ENCODE measurements around the gene MALT1.

MALT1 gene

GRCh38 chr18:58784601-58785137 is 113.4 kb downstream of the MALT1 start:
- DNase-seq (ENCODE audit: extremely low spot score): no peak
- no peak for TF ChIP-seq CTCF (IDR thresholded peaks at IDR 0.05; ENCODE audit: control extremely low read depth, extremely low read depth, low read depth, missing control alignments)
- ChIA-PET POLR2A (no interaction called here), CTCF (interaction anchor here (5.2 to 21.1 kb wide), 3 partner anchors 18 to 286 kb away, joined by 40 to 371 read pairs (median 169); no protein-coding TSS in a partner anchor)

GRCh38 chr18:58785171-58785805 is 114.0 kb downstream of the MALT1 start:
- POLR2A ChIA-PET: no interaction called here
- no peak for DNase-seq (ENCODE audit: extremely low spot score)
- CTCF ChIA-PET: interaction anchor here (1.5 to 21.1 kb wide), 3 partner anchors 19 to 298 kb away, joined by 3 to 371 read pairs (median 169); no protein-coding TSS in a partner anchor
- TF ChIP-seq CTCF (IDR thresholded peaks at IDR 0.05; ENCODE audit: control extremely low read depth, extremely low read depth, low read depth, missing control alignments): no peak

- ChIA-PET POLR2A (no interaction called here), CTCF (interaction anchor here (0.8 to 21.1 kb wide), 5 partner anchors 12 to 297 kb away, joined by 3 to 371 read pairs (median 4); no protein-coding TSS in a partner anchor)
- DNase-seq (ENCODE audit: extremely low spot score): no peak
- TF ChIP-seq CTCF (IDR thresholded peaks at IDR 0.05; ENCODE audit: control extremely low read depth, extremely low read depth, low read depth, missing control alignments): no peak
These were observed 114.6 kb downstream of the MALT1 start for GRCh38 chr18:58785870-58786269.

GRCh38 chr18:58787536-58788149 is 116.4 kb downstream of the MALT1 start:
- CTCF ChIA-PET: interaction anchor here (0.7 to 13.2 kb wide), 3 partner anchors 21 to 297 kb away, joined by 3 to 169 read pairs (median 3); no protein-coding TSS in a partner anchor
- DNase-seq (ENCODE audit: extremely low spot score): no peak
- TF ChIP-seq CTCF (IDR thresholded peaks at IDR 0.05; ENCODE audit: control extremely low read depth, extremely low read depth, low read depth, missing control alignments): no peak
- POLR2A ChIA-PET: no interaction called here

- no peak for DNase-seq (ENCODE audit: extremely low spot score)
- ChIA-PET CTCF (interaction anchor here (0.9 to 1.7 kb wide), 3 partner anchors 24 to 284 kb away, joined by 3 to 4 read pairs (median 3); no protein-coding TSS in a partner anchor), POLR2A (no interaction called here)
- no peak for TF ChIP-seq CTCF (IDR thresholded peaks at IDR 0.05; ENCODE audit: control extremely low read depth, extremely low read depth, low read depth, missing control alignments)
These were observed 117.2 kb downstream of the MALT1 start for GRCh38 chr18:58788470-58788869.

GRCh38 chr18:58788971-58789875 is 118.0 kb downstream of the MALT1 start:
- TF ChIP-seq CTCF (IDR thresholded peaks at IDR 0.05; ENCODE audit: control extremely low read depth, extremely low read depth, low read depth, missing control alignments): no peak
- POLR2A ChIA-PET: no interaction called here
- CTCF ChIA-PET: interaction anchor here (0.7 to 1.7 kb wide), 5 partner anchors 19 to 284 kb away, joined by 3 to 4 read pairs (median 3); no protein-coding TSS in a partner anchor
- no peak for DNase-seq (ENCODE audit: extremely low spot score)
